IPS-18a (cell line): ENCODE data around the gene CEACAM7.

ENCODE experiments used
- H3K27ac ChIP-seq: one replicate; pipeline ENCODE4 v1.5.1; 2013; ENCODE audit warnings: low read length
- H3K27me3 ChIP-seq: one replicate; pipeline ENCODE4 v1.6.1; 2013; ENCODE audit warnings: mild to moderate bottlenecking, low read length; ENCODE audit not compliant: control insufficient read depth, insufficient read depth
- H3K36me3 ChIP-seq: one replicate; pipeline ENCODE4 v1.6.1; 2013; ENCODE audit warnings: low read depth, low read length; ENCODE audit not compliant: control insufficient read depth
- H3K4me1 ChIP-seq: one replicate; pipeline ENCODE4 v1.6.1; 2013; ENCODE audit warnings: low read depth, low read length; ENCODE audit not compliant: control insufficient read depth
- H3K4me3 ChIP-seq: one replicate; pipeline ENCODE4 v1.5.1; 2013; ENCODE audit warnings: low read length
- H3K9ac ChIP-seq: one replicate; pipeline ENCODE4 v1.6.1; 2013; ENCODE audit warnings: mild to moderate bottlenecking, low read length, moderate library complexity
- H3K9me3 ChIP-seq: one replicate; pipeline ENCODE4 v1.6.1; 2013; ENCODE audit warnings: low read depth, low read length; ENCODE audit not compliant: control insufficient read depth

The CEACAM7 gene

GRCh38 chr19:41699231-41699967, 11.3 kb upstream of the CEACAM7 start:
- no peak overlapping the region for H3K27ac ChIP-seq
- no peaks in the 10 kb centered on the region for H3K9me3 ChIP-seq
- H3K36me3 ChIP-seq = no peaks in the 10 kb centered on the region
- no peak overlapping the region for H3K4me3 ChIP-seq
- no peaks in the 10 kb centered on the region for H3K4me1 ChIP-seq
- no peak overlapping the region for H3K9ac ChIP-seq
- no peaks in the 10 kb centered on the region for H3K27me3 ChIP-seq

GRCh38 chr19:41698746-41699230, 10.7 kb upstream of the CEACAM7 start:
- Histone ChIP-seq H3K27ac (no peak overlapping the region), H3K9ac (no peak overlapping the region), H3K9me3 (no peaks in the 10 kb centered on the region), H3K36me3 (no peaks in the 10 kb centered on the region), H3K4me1 (no peaks in the 10 kb centered on the region), H3K27me3 (no peaks in the 10 kb centered on the region), H3K4me3 (no peak overlapping the region)

DNA sequence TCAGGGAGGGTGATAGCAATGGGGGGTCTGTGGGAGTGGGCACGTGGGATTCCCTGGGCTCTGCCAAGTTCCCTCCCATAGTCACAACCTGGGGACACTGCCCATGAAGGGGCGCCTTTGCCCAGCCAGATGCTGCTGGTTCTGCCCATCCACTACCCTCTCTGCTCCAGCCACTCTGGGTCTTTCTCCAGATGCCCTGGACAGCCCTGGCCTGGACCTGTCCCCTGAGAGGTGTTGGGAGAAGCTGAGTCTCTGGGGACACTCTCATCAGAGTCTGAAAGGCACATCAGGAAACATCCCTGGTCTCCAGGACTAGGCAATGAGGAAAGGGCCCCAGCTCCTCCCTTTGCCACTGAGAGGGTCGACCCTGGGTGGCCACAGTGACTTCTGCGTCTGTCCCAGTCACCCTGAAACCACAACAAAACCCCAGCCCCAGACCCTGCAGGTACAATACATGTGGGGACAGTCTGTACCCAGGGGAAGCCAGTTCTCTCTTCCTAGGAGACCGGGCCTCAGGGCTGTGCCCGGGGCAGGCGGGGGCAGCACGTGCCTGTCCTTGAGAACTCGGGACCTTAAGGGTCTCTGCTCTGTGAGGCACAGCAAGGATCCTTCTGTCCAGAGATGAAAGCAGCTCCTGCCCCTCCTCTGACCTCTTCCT, 9.3 kb upstream of the CEACAM7 start:
- Histone ChIP-seq H3K27ac (no peak overlapping the region), H3K27me3 (no peaks in the 10 kb centered on the region), H3K4me1 (no peaks in the 10 kb centered on the region), H3K4me3 (no peak overlapping the region), H3K9me3 (no peaks in the 10 kb centered on the region), H3K36me3 (no peaks in the 10 kb centered on the region), H3K9ac (no peak overlapping the region)

- Histone ChIP-seq H3K36me3 (no peaks in the 10 kb centered on the region), H3K9me3 (no peaks in the 10 kb centered on the region), H3K4me1 (no peaks in the 10 kb centered on the region), H3K27ac (no peak overlapping the region), H3K9ac (no peak overlapping the region), H3K4me3 (no peak overlapping the region), H3K27me3 (no peaks in the 10 kb centered on the region)
Observed at GRCh38 chr19:41696402-41697197, 8.5 kb upstream of the CEACAM7 start.

GRCh38 chr19:41695745-41696144, 7.7 kb upstream of the CEACAM7 start:
- Histone ChIP-seq H3K27me3 (no peaks in the 10 kb centered on the region), H3K4me1 (no peaks in the 10 kb centered on the region), H3K27ac (no peak overlapping the region), H3K4me3 (no peak overlapping the region), H3K9ac (no peak overlapping the region), H3K9me3 (no peaks in the 10 kb centered on the region), H3K36me3 (no peaks in the 10 kb centered on the region)

GRCh38 chr19:41694831-41695635, 7.0 kb upstream of the CEACAM7 start:
- H3K27ac ChIP-seq = no peak overlapping the region
- no peaks in the 10 kb centered on the region for H3K36me3 ChIP-seq
- H3K27me3 ChIP-seq = no peaks in the 10 kb centered on the region
- H3K4me1 ChIP-seq = no peaks in the 10 kb centered on the region
- no peak overlapping the region for H3K9ac ChIP-seq
- H3K9me3 ChIP-seq = no peaks in the 10 kb centered on the region
- H3K4me3 ChIP-seq = no peak overlapping the region

DNA sequence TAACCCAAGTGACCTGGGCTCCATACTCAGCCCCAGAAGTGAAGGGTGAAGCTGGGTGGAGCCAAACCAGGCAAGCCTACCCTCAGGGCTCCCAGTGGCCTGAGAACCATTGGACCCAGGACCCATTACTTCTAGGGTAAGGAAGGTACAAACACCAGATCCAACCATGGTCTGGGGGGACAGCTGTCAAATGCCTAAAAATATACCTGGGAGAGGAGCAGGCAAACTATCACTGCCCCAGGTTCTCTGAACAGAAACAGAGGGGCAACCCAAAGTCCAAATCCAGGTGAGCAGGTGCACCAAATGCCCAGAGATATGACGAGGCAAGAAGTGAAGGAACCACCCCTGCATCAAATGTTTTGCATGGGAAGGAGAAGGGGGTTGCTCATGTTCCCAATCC, 6.1 kb upstream of the CEACAM7 start:
- no peak overlapping the region for H3K9ac ChIP-seq
- H3K4me1 ChIP-seq = no peaks in the 10 kb centered on the region
- H3K36me3 ChIP-seq = no peaks in the 10 kb centered on the region
- H3K27ac ChIP-seq = no peak overlapping the region
- H3K27me3 ChIP-seq = no peaks in the 10 kb centered on the region
- H3K9me3 ChIP-seq = no peaks in the 10 kb centered on the region
- H3K4me3 ChIP-seq = no peak overlapping the region

- Histone ChIP-seq H3K9me3 (no peaks in the 10 kb centered on the region), H3K36me3 (no peaks in the 10 kb centered on the region), H3K27me3 (no peaks in the 10 kb centered on the region), H3K27ac (no peak overlapping the region), H3K4me3 (no peak overlapping the region), H3K9ac (no peak overlapping the region), H3K4me1 (peaks cover 3% of the 10 kb centered on the region)
Observed at GRCh38 chr19:41691268-41691970, 3.3 kb upstream of the CEACAM7 start.

DNA sequence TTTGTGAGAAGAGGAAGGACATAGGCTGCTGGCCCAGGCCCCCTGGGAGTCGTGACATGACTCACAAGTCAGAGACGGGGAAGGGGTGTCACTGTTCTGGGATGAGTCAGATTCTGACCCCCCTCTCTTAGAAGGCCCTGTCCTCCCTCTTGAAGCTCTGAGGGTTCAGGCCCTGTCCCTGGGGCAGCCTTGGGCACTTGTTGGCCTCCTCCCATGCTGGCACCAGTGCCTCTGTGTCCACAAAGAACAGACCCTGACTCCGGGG, 2.7 kb upstream of the CEACAM7 start:
- peaks cover 3% of the 10 kb centered on the region for H3K4me1 ChIP-seq
- no peaks in the 10 kb centered on the region for H3K9me3 ChIP-seq
- H3K27me3 ChIP-seq = no peaks in the 10 kb centered on the region
- no peak overlapping the region for H3K27ac ChIP-seq
- H3K4me3 ChIP-seq = no peak overlapping the region
- H3K36me3 ChIP-seq = no peaks in the 10 kb centered on the region
- H3K9ac ChIP-seq = no peak overlapping the region

GRCh38 chr19:41689993-41690800, 2.1 kb upstream of the CEACAM7 start:
- H3K9ac ChIP-seq = no peak overlapping the region
- no peak overlapping the region for H3K4me3 ChIP-seq
- no peaks in the 10 kb centered on the region for H3K9me3 ChIP-seq
- no peak overlapping the region for H3K27ac ChIP-seq
- H3K36me3 ChIP-seq = no peaks in the 10 kb centered on the region
- peaks cover 3% of the 10 kb centered on the region for H3K4me1 ChIP-seq
- H3K27me3 ChIP-seq = no peaks in the 10 kb centered on the region
